HG03139 (cell line): Measurements from ENCODE around the gene RGCC.
"Not testable (repeated sequence)": the region's sequence is repeated elsewhere in the genome, so short reads cannot be mapped to it uniquely, and the experiment has no call there.

Experiments
- ATAC-seq: cut with Tn5 transposase; IDR thresholded peaks from one replicate; pipeline ENCODE4 v1.9.1; 2021; ENCODE audit not compliant: unreplicated experiment

The RGCC gene, protein sequence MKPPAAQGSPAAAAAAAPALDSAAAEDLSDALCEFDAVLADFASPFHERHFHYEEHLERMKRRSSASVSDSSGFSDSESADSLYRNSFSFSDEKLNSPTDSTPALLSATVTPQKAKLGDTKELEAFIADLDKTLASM

DNA sequence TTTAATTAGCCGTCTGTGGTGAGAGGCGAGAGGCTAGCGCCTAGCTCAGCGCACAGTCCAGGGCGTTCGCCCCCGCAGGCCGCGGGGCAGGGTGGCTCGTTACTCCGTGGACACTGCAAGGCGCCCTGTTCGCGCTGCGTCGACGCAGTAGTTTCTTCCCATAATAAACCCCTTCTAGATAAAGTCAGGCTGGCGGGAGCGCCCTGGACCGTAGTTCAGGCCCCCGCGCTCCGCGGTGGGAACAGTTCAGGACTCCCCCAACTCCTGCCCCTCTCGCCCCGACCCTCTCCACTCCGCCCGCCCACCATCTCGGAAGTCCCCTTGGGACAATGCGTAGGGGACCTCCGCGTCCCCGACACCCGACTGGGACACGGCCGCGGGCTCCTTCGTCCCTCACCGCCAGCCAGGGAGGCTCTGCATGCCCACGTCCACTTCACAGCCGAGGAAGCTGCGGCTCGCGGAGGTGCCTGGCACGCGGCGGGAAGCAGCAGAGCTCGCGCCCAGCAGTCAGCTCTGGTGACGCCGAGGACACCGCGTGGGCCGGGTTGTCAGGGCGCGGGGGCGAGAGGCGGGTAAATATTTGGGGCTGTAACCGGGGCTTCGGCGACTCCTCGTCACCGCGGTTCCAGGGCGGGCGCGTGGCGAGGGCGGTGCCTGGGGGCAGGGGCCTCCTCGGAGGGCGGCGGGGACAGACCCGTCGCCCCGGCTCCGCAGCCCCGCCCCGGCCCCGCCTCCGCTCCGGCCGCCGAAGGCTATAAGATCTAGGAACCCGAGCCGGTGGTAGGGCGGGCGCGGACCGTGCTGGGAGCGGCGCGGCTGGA, at the start of gene RGCC:
TSS of gene RGCC (plus strand) at position 783 of the 821 bp plus-strand sequence. CDS start 158 bp downstream, outside the sequence.
- peak; percentile 48 for ATAC-seq

DNA sequence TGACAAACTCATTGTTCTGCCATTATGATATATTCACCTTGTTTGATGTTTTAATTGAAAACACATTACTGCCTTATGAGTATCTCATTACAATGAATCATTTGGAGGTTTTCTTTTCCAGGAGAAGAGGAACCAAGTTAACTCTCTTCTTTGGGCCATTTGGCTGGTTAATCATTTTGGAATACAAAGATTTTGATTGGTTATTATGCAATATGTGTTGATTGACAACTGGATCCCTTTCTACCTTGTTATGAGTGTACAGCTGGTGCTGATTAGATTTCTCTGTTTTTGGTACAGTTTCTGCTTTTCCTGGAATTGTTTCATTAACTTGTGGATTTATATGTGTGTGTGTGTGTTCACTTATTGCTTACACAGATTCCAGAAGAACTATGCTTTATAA, 49.2 kb upstream of the RGCC start:
- no peak for ATAC-seq

DNA sequence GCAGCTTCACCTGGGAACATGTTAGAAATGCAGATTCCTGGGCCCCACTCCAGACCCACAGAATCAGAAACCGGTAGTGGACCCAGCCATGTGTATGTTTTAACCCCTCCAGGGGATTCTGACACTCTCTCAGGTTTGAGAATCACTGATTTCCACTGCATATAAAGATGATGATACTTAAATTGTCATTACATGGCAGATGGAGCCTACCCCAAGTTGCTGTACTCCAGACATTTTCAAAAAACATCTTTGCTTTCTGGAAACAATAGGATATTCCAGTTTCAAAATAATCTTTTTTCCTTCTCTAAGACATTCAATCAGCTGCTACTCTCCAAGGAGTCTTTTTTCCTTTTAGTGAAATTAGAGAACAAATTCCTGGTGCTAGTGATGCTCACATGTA, 48.6 kb upstream of the RGCC start:
- ATAC-seq: no peak

DNA sequence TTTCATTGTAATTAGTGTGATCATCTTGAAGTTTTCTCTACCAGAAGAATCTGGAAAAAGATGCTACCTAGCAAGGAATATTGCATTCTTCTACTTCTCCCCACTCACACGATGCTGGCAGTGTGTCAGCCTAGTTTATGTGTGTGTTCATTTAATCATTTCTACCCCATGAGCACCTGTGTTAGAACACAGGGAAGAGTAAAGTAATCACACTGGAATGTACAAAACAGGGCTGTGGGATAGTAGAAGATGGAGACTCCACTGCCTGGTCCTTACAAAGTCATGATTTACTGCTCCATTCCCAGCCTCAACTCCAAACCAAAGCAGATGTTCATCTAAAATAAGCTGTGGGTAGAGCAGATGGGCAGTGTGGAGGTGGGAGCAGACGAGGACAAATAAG, 47.7 kb upstream of the RGCC start:
- no peak for ATAC-seq

DNA sequence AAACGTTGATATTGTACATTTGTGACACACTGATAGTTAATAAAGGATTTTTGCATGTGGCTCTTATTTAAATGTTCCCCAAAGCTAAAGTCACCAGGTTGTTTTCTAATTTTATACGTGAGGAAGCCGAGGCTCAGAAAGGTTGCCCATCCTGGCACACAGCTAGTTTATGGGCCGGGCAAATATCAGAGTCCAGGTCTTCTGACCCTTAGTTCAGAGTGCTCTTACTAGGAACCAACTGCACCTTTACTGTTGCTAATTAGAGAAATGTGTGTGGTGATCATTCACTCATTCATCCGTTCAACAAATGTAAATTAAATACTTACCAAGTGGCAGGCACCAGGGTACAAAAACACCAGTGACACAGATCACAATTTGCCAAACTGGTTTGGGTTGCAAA, 46.3 kb upstream of the RGCC start:
- ATAC-seq: no peak

DNA sequence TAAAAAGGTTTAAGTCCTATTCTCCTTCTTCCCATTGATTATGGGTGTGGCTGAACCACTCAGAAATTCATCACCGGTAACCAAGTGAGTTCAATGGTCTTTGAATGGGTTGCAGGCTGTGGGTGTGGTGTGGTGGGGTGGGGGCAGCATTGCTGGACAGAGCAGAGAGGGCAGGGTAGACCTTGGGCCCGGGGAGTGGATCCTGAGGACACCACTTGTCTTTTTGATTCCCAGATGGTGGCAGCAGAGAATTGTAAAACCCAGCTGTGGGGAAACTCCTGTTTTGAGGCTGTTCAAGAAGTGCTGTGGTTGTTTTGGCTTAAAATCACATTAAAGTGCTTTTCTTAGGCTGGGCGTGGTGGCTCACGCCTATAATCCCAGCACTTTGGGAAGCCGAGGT, 45.8 kb upstream of the RGCC start:
- ATAC-seq: no peak

DNA sequence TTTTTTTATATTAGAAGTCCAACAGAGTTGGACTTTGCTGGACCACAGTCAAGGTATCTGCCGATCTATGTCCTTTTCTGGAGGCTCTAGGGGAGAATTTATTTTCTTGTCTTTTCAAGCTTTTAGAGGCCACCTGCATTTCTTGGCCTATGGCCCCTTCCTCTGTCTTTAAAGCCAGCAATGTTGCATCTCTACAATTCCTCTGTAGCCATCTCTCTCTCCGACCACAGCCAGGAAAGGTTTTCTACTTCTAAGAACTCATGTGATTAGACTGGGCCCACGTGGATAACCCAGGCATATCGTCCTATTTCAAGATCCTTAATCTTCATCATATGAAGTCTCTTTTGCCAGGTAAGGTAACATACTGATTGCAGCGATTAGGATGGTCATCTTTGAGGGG, 43.5 kb upstream of the RGCC start:
- no peak for ATAC-seq

DNA sequence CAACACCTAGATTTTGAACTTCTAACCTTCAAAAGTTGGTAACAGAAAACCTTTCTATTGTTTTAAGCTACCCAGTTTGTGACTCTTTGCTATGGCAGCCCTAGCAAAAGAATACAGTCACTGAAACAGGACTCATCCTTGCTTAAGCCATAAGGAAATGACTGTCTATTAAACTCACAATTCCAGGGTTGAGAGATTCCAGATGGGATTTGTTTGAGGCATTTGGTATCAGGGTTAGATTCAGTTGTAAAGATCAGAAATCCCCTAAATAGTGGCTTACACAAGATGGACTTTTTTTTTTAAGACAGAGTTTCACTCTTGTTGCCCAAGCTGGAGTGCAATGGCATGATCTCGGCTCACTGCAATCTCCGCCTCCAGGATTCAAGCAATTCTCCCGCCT, 41.1 kb upstream of the RGCC start:
- no peak for ATAC-seq

DNA sequence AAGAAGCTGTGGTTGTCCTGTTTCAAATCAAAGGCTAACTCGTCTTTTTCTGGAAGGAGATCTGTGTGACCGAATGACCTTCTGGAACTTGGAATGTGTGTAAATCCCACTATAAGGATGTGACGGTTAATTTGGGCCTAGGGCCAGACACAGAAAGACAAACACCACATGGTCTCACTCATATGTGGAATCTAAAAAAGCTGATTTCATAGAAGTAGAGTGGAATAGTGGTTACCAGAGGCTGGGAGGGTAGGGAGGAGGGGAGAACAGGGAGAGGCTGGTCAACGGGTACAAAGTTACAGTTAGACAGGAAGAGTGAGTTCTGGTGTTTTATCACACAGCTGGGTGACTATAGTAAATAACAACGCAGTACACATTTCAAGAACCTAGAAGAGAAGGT, 39.3 kb upstream of the RGCC start:
- ATAC-seq: no peak

DNA sequence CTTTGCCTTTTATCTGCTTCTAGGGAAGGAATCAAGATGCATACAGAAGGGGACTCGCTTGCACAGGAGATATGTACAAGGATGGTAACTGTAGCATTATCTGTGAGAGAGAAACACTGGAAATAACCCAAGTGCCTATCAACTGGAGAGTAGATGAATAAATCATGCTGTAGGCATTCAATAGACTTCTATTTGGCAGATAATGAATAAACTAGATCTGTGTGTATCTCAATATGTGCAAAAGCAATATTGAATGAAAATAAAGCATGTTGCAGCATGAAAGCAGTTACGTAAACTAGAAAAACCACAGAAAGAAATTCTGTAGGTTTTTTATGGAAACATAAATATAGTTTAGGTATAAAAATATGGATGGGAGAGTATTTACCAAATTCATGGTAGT, 38.6 kb upstream of the RGCC start:
- ATAC-seq: no peak

DNA sequence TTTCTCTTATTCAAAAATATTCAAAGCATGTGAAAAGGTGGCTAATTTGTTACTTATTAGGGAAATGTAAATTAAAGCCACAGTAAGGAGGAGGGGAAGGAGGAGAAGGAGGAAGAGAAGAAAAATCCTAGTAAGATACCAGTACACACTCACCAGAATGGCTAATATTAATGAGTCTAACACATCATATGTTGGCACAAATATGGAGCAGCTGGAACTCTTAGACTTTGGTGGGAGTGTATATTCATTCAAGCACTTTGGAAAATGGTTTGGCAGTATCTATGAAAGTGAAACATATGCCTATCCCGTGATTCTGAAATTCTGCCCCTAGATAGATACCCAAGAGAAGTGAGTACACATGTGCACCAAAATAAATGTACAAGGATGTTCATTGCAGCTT, 38.1 kb upstream of the RGCC start:
- ATAC-seq: no peak

DNA sequence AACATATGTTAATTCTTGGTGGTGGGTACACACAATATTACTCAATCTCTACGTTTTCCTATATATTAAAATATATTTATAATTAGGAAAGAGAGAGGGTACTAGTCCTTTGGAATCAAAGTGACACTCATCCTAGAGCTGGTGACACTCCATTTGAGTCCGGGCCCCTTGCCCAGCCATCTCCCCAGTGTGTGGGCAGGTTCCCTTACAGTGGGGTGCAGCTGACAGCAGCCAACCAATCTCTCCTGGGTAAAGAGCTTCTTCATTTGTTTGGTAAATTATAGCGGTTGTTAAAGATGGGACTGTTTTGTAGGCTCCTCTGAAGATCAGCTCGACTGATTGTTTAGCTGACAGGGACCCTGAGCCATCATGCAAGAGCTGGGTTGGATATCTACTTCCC, 37.2 kb upstream of the RGCC start:
- ATAC-seq: no peak

DNA sequence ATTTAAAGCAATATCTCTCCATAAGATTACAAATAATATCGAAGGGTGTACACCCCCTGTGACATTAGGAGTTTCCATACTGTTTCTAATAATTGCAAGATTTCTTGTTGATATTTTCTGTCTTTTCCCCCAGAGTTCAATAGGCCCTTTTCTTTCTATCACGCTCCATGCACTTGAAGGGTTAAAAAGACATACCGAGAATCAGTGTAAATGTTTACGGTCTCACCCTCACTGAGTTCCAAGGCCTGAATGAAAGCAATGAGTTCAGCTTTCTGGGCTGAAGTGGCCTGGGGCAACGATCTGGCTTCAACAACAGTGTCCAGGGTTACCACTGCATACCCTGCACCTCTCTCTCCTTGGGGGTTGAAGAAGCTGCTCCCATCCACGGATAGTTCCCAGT, 36.0 kb upstream of the RGCC start:
- not testable (repeated sequence) for ATAC-seq

DNA sequence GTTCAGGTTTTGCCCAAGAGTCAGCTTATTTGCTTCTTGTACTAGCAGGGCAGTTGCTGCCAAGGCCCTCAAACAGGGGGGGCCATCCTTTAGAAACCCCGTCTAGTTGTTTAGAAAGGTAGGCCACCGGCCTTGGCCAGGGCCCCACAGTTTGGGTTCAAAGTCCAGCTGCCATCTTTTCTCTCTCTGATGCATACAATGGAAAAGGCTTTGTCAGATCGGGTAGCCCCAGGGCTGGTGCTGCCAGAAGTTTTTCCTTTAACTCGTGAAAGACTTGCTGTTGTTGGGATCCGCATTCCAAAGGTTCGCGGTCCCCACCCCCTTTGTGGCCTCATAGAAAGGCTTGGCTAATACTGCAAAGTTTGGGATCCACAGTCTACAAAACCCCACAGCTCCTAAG, 35.4 kb upstream of the RGCC start:
- ATAC-seq: not testable (repeated sequence)

DNA sequence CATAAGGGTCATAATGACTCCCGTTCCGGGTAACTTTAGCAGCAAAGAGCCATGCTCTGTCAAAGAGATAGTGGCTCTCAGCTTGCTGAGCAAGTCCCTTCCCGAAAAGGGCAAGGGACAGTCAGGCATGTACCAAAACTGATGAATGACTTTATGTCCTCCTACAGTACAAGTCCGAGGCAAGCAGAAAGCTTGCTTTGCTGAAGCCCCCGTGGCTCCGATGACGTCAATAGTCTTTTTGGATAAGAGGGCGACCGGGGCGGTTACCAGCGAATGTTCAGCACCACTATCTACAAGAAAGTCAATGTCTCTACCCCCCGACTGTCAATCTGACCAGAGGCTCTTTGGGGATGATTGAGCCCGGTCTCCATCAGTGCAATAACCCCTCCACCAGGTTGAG, 34.1 kb upstream of the RGCC start:
- ATAC-seq: not testable (repeated sequence)

DNA sequence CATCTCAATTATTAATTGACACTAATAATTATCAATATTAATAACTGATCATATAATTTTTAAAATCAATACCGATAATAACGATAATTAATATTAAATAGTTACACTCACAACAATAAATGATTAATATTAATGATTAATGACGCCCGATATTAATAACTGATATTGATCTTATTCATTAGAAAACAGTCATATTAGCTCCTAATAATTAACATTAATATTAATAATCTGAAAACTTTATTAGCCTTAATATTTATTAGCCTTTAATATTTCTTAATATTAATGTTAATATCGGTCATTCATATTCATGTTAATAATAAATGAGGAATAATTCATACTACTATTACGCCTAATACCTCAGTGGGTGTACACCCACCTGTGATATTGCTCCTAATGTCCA, 32.7 kb upstream of the RGCC start:
- ATAC-seq: not testable (repeated sequence)

DNA sequence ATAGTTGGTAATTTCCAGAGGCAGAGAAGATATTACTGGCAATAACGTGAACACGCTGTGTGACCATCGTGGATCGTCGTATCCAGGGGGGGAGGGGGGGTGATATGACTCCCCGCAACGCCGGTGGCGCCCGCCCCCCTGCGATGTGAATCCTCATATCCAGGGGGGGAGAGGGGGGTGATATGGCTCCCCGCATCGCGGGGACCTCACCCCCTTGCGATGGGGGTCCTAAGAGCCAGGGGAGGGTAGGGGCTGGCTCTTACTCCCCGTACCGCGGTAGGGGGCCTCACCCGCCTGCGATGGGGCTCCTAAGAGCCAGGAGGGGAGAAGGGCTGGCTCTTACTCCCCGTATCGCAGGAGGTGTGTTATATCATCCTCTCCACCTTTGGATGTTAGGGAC, 31.3 kb upstream of the RGCC start:
- no peak for ATAC-seq

DNA sequence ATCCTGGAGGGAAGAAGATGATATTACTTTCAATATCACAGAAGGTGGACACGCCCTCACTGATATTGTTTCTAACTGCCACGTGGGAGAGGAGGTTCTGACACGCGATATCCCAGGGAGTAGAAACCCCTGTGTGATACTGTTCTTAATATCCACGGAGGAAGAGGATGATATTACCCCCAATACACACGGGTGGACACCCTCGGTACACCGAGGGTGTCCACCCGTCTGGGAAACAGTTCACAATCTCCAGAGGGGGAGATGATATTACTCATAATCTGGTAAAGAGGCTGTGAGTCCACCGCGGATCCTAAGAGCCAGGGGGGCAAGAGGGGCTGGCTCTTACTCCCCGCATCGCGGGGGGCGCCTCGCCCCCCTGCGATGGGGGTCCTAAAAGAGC, 29.7 kb upstream of the RGCC start:
- no peak for ATAC-seq

DNA sequence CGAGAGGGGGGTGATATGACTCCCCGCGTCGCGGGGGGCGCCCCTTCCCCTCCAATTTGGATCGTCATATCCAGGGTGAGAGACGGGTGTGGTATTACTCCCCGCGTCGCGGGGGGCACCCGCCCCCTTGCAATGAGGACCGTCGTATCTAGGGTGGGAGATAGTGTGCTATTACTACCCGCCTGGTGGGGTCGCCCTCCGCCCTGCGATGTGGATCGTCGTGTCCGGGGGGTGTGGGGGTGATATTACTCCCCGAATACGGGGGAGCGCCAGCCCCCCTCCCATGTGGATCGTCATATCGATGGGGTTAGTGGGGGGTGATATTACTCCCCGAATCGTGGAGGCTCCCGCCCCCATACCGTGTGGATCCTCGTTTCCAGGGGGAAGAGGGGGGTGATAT, 29.2 kb upstream of the RGCC start:
- no peak for ATAC-seq

DNA sequence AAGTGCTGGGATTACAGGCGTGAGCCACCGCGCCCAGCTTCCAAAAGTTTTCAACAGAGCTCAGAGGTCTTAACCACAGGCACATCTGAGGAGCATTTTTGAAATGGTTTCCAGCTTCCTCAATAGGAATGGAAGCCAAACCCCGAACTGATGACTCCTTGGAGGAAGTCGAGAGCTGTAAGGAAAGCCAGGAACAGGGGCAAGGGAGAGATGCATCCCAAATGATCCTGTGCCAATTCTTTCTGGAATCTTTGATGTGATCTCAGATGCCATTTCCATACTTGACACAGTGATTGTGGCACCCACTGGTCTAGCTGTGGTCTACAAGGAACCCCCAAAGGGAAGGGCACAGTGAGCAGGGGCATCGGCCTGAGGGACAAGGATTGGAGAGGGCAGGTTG, 23.3 kb upstream of the RGCC start:
- not testable (repeated sequence) for ATAC-seq

DNA sequence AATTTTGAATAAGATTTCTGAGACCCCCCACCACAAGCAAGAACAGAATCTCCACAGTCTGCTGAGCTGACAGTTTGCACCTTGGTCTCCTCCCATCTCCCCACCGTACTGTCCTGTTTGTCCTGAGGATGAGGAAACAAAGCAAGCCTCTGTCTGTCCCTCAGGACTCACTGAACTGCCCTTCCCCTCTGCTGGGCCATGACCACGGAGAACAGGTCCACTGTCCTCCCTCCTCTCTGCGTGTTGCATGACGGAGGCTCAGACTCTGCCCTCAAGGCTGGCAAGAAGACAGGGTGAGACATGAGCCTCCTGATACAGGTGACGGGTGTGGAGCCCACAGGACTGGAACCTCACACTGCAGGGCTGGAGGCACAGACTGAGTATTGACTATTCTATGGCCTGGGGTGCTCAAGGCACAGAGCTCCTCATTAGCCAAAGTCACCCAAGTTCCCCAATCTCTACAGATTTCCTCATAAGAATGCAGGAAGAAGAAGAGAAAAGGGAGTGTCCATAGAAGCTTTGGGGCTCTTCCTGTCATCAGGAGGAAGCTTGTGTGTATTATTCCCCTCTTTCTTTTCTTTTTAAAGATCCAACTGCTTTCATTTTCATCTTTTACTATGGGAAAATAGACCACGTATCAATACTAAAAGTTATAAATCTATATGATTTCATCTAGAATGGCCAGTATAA, 22.4 kb upstream of the RGCC start:
- ATAC-seq: no peak

DNA sequence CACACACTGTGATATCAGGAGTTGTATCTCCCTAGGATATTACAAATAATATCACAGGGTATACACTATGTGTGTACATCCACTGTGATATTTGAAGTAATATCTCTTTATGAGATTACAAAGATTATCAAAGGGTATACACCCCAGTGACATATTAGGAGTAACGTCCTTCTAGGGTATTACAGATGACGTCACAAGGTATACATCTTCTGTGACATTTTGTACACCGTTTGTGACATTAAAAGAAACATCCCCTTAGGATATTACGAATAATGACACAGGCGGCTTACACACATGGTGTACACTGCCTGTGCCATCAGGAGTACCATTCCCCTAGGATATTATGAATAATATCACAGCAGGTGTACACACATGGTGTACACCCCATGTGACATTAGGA, 13.4 kb upstream of the RGCC start:
- ATAC-seq: no peak
